Measurements from ENCODE around the gene PHLDB1. TPM values are rescaled to one million over a fixed set of nuclear protein-coding genes. Genes with fewer than 3 reads are reported as not detected.

PHLDB1 gene
- total RNA-seq, 1 donor from 2014 or later, result 71.8 TPM

DNA sequence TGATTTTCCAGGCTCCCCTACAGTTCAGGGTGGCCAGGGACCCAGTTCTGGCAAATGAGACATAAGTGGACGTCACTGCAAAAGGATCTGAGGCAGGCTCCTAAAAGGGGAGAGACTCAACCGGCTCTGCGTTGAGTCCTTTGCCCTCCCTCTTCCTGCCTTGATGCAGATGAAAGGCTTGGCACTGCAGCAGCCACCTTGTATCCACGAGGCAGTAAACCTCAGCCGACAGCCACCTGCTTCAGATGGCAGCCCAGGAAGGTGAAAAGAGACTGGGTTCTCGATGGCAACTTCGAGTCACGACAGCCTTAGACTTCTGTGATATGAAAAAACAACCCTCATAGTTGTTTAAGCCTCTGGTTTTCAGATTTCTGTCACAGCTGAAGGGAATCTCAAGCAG, 86.8 kb downstream of the PHLDB1 start:
- H3K27me3 ChIP-seq (ENCODE audit: low read depth), result no peaks in the 10 kb centered on the region
- DNase-seq (no peak), ATAC-seq (no peak)
- H3K4me1 ChIP-seq, result peaks cover 28% of the 10 kb centered on the region
- no peaks in the 10 kb centered on the region for H3K9me3 ChIP-seq
- TF ChIP-seq, protein P1, sequence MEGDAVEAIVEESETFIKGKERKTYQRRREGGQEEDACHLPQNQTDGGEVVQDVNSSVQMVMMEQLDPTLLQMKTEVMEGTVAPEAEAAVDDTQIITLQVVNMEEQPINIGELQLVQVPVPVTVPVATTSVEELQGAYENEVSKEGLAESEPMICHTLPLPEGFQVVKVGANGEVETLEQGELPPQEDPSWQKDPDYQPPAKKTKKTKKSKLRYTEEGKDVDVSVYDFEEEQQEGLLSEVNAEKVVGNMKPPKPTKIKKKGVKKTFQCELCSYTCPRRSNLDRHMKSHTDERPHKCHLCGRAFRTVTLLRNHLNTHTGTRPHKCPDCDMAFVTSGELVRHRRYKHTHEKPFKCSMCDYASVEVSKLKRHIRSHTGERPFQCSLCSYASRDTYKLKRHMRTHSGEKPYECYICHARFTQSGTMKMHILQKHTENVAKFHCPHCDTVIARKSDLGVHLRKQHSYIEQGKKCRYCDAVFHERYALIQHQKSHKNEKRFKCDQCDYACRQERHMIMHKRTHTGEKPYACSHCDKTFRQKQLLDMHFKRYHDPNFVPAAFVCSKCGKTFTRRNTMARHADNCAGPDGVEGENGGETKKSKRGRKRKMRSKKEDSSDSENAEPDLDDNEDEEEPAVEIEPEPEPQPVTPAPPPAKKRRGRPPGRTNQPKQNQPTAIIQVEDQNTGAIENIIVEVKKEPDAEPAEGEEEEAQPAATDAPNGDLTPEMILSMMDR (IDR thresholded peaks at IDR 0.05), result no peak
- intact Hi-C loops (cut with DNase I), result no loop called here
- no peaks in the 10 kb centered on the region for H3K36me3 ChIP-seq
- H3K27ac ChIP-seq, result no peak overlapping the region
- no peak overlapping the region for H3K4me3 ChIP-seq

DNA sequence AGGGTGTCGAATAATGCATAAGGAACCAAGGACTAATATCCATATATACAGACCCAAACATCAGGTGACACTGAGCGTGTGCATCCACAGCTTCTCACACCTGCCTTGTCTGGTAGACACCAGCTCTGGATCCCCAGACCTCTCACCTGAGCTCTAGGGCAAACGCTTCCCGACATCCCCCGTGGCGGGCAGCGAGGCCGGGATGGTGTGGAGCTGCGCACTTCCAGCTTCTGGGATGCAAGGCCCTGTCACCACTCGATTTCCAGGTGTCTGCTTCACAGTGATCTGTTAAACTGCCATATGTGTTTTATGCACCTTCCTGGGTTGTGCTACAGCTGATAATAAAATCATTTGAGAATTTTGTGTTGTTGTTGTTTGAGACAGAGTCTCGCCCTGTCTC, 87.4 kb downstream of the PHLDB1 start:
- Histone ChIP-seq H3K27ac (no peak overlapping the region), H3K27me3 (ENCODE audit: low read depth) (no peaks in the 10 kb centered on the region), H3K4me3 (no peak overlapping the region), H3K36me3 (no peaks in the 10 kb centered on the region), H3K9me3 (no peaks in the 10 kb centered on the region), H3K4me1 (peaks cover 22% of the 10 kb centered on the region)
- TF ChIP-seq, protein P1 (IDR thresholded peaks at IDR 0.05), result no peak
- ATAC-seq (no peak), DNase-seq (no peak)
- intact Hi-C loops (cut with DNase I), result no loop called here

DNA sequence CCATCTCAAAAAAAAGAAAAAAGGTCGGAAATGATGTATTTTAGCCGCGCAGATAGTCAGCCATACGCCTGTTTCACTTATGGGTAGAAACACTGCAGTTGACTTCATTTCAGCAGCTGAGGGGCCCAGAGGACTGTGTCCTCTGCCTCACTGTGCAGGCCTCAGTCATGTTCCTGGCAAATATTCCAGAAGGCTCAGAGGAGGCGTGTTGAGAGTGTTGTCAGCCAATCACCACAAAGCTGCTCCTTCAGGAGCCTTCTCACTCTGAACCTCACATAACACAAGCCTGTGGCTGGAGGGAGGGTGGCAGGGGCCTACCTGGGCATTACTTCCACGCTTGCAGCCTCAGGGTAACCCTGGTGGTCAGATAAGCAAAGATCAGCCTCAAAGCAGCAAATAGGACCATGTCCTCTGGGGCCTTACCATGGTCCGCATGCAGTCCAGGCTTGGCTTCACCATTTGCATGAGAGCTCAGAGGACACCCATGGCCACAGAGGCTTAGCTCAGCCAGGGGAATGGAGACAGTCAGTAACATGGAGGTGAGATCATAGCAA, 89.3 kb downstream of the PHLDB1 start:
- H3K9me3 ChIP-seq, result no peaks in the 10 kb centered on the region
- TF ChIP-seq, protein P1 (IDR thresholded peaks at IDR 0.05), result no peak
- peaks cover 11% of the 10 kb centered on the region for H3K4me1 ChIP-seq
- DNase-seq (no peak), ATAC-seq (no peak)
- H3K27me3 ChIP-seq (ENCODE audit: low read depth), result no peaks in the 10 kb centered on the region
- intact Hi-C loops (cut with DNase I), result no loop called here
- no peak overlapping the region for H3K27ac ChIP-seq
- H3K36me3 ChIP-seq, result no peaks in the 10 kb centered on the region
- no peak overlapping the region for H3K4me3 ChIP-seq

DNA sequence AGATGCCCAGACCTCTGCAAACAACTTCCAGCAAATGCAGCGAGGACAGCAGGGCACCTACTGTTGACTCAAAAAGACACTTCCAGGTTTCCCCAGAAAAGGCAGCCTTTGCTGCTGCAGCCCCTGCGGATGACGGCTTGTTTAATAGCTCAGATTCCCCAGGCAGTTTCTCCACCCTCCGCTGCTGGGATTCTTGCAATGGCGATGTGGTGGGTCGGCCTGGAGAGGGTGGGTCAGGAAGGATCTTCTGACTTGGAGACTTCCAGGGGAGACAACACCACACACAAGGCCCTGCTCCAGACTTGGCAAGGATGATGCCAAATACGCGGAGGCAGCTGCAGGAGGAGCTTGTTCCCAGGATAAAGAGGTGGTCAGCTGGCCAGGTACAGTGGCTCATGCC, 89.9 kb downstream of the PHLDB1 start:
- no peaks in the 10 kb centered on the region for H3K27me3 ChIP-seq (ENCODE audit: low read depth)
- H3K27ac ChIP-seq, result no peak overlapping the region
- TF ChIP-seq, protein P1 (IDR thresholded peaks at IDR 0.05), result no peak
- no peak for DNase-seq
- no peaks in the 10 kb centered on the region for H3K36me3 ChIP-seq
- H3K9me3 ChIP-seq, result no peaks in the 10 kb centered on the region
- H3K4me3 ChIP-seq, result no peak overlapping the region
- no peak for ATAC-seq
- peaks cover 5% of the 10 kb centered on the region for H3K4me1 ChIP-seq
- intact Hi-C loops (cut with DNase I), result no loop called here

DNA sequence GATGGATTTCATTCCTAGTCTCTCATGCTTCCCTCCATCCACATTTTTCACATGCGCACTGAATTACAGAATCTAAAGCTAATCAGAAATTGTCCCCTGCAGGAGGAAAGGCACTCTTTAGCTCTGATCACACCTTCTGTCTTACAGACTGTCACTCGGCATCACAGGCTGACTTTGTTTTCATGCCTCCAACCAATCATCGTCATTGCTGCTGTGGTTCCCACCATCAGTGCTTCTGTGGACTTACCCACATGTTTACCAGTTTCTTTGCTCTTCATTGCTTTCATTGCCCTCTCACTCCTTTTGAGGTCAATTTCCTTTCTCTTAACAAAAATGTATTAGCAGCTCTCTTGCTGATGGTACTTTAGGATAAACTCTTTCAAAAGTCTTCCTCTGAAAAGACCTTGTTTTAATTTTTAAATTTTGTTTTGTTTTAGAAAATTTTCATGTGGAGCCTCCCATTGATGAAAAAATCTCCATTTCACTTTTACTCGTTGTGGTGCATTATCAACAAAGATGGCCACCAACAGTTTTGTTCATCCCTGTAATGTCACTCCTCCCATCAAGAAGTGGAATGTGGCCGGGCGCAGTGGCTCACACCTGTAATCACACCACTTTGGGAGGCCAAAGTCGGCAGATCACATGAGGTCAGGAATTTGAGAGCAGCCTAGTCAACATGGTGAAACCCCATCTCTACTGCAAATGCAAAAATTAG, 92.2 kb downstream of the PHLDB1 start:
- ATAC-seq (peak; percentile 31 to 50), DNase-seq (no peak)
- no peaks in the 10 kb centered on the region for H3K27me3 ChIP-seq (ENCODE audit: low read depth)
- H3K36me3 ChIP-seq, result no peaks in the 10 kb centered on the region
- TF ChIP-seq, protein P1 (IDR thresholded peaks at IDR 0.05), result no peak
- intact Hi-C loops (cut with DNase I), result no loop called here
- no peaks in the 10 kb centered on the region for H3K9me3 ChIP-seq
- H3K4me3 ChIP-seq, result no peak overlapping the region
- no peaks in the 10 kb centered on the region for H3K4me1 ChIP-seq
- no peak overlapping the region for H3K27ac ChIP-seq

All from lower lobe of right lung (tissue), 2 donors.